GM18502 (cell line): ENCODE measurements around the gene SMIM24.
"Not testable (repeated sequence)": the region's sequence is repeated elsewhere in the genome, so short reads cannot be mapped to it uniquely, and the experiment has no call there.

Experiments
- ATAC-seq: cut with Tn5 transposase; IDR thresholded peaks from one replicate; pipeline ENCODE4 v1.9.1; 2021; ENCODE audit warnings: mild to moderate bottlenecking; ENCODE audit not compliant: unreplicated experiment, poor library complexity

Gene SMIM24

GRCh38 chr19:3441089-3441985 lies 39.0 kb downstream of the SMIM24 start:
- no peak for ATAC-seq

DNA sequence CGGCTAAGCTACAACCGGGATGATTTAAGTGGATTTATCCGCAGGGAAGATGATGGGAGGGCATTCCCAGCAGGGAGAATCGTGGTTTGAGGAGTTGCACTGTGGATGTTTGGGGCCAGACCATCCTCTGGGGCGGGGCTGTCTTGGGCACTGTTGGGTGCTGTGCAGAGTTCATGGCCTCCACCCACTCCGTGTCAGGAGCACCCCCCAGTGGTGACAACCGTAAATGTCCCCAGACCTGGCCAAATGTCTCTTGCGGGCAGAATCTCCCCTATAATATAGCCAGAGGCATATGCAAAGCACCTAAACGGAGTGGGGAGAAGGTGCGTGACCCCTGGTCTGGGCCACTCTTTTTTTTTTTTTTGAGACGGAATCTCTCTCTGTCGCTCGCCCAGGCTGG lies 40.2 kb downstream of the SMIM24 start:
- no peak for ATAC-seq

DNA sequence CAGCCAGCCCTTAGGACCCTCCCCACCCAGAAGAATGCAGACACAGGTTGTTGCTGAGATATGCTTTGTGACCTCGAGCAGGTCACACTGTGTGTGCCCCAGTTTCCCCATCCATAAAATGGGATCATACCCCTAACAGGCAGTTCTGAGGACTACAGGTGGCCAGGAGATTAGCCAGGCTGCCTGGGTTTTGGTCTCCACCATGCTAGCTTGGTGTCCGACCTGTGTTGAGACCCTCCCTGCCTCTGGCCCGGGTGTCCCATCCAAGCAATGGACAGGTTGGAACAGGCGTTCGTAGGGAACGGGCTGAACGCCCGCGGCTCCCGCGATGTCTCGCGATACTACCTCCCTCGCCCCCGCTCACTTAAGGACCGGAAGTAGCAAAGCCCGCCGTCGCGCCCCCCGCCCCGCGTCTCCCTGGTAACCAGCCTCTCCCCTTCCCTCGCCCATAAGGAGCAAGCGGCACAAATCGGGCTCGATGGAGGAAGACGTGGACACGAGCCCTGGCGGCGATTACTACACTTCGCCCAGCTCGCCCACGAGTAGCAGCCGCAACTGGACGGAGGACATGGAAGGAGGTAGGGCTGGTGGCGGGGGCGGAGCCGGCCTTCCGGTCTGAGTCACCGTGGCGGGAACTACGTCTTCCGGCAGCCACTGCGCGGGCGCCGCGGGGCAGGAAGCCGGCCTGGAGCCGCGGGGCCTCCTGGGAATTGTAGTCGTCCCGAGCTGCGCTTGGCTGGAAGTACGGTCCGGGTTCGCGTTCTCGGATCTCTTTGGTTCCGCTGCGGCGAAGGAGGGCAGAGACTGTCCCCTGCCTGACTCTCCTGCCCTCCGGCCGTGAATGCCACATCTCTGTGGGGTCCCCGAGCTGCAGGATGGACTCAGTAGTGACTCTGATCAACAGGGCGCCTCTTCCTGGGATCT lies 45.4 kb downstream of the SMIM24 start:
- ATAC-seq, result peak; percentile 84

GRCh38 chr19:3433805-3434540 lies 46.4 kb downstream of the SMIM24 start:
- no peak for ATAC-seq

DNA sequence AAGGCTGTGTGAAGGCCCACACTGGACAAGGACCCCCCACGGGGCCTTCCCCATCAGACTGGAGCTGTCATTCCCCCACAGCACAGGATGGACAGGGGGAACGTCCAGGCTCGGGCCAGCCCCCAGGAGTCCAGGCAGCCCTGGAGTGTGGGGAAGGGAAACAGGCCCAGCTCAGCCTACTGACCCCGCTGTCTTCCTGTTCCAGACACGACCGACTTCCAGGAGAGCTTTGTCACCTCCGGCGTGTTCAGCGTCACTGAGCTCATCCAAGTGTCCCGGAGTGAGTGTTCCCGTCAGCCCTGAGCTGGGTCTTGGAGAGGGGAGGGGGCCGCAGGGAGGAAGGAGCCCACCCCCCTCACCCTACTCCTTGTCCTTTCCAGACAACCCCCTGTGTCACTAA lies 47.0 kb downstream of the SMIM24 start:
- ATAC-seq, result no peak

DNA sequence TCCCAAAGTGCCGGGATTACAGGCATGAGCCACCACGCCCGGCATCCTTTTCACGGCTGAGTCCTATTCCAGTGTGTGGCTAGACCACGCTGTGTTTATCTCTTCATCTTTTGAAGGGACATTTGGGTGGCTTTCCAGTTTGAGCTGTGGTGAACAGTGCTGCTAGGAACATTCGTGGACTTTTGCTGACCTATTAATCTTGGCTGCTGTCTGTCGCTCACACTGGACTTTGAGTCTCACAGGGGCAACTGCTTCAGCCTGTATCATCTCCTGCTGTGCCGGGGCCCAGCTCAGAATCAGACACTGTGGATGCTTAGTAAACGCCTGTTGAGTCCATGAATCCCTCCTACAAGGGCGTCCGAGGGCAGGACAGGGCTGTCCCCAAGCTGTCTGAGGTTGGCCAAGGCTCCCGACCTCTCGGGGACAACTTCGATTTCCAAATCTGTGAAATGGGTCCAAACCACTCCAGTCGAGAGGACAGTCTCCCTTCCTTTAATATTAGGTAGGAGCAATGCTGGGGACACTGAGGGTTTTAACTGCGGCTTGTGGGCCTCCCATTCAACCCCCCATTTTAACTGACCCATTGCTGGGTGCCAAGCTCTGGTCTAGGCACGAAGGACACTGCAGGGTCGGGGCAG lies 48.4 kb downstream of the SMIM24 start:
- ATAC-seq, result no peak

GRCh38 chr19:3430366-3430680 lies 50.0 kb downstream of the SMIM24 start:
- not testable (repeated sequence) for ATAC-seq

DNA sequence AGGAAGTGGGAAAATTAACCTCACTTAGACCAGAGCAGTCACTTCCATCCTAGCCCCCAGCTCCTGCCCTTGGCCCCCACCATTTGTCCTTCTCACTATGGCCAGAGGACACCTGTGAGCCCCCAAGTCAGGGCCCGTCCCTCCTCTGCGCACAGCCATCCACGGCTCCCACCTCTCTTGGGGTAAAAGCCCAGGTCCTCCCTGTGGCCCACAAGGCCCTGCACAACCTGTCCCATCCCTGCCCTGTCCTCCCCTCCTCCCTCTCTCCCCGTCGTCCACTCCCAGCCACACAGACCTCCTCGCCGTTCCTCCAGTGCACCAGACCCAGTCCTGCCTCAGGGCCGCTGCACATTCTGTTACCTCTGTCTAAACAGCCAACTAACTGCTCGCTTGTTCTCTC lies 53.9 kb downstream of the SMIM24 start:
- ATAC-seq, result no peak
